Stimulated activated CD4-positive, alpha-beta T cell treated with anti-CD3 and anti-CD28 coated beads, TNF-alpha, amount 100 ng/mL, for 4 hours (primary cell): ENCODE data around the gene MAGEA4.

Source experiments
- DNase-seq, 3 experiments: peaks; one replicate each; pipeline ENCODE4 v3.0.0-alpha.2; 2020; ENCODE audit warnings: low read depth in 3 of 3

The MAGEA4 gene

GRCh38 chrX:151923648-151924047 is 11.0 kb downstream of the MAGEA4 start:
- DNase-seq = no peak

- no peak for DNase-seq
Observed at GRCh38 chrX:151929126-151929525, 16.4 kb downstream of the MAGEA4 start.

GRCh38 chrX:151935358-151935757 is 22.7 kb downstream of the MAGEA4 start:
- DNase-seq = no peak

GRCh38 chrX:151938172-151938571 is 25.5 kb downstream of the MAGEA4 start:
- no peak for DNase-seq

GRCh38 chrX:151954730-151955129 is 42.0 kb downstream of the MAGEA4 start:
- no peak for DNase-seq

- no peak for DNase-seq
Observed at GRCh38 chrX:151958101-151958500, 45.4 kb downstream of the MAGEA4 start.

GRCh38 chrX:151962034-151962433 is 49.3 kb downstream of the MAGEA4 start:
- DNase-seq = no peak

- DNase-seq = no peak
Observed at GRCh38 chrX:151966236-151966635, 53.5 kb downstream of the MAGEA4 start.

- DNase-seq = no peak
Observed at GRCh38 chrX:151970027-151970426, 57.3 kb downstream of the MAGEA4 start.

- no peak for DNase-seq
Observed at GRCh38 chrX:151970661-151971060, 58.0 kb downstream of the MAGEA4 start.

GRCh38 chrX:151973060-151973661 is 60.5 kb downstream of the MAGEA4 start:
- no peak for DNase-seq

GRCh38 chrX:151973851-151974335 is 61.2 kb downstream of the MAGEA4 start:
- DNase-seq = no peak
